H1 (cell line): Measurements from ENCODE around the gene ZNF805. TPM values are rescaled to one million over a fixed set of nuclear protein-coding genes. Genes with fewer than 3 reads are reported as not detected.

Source experiments
- CTCF ChIA-PET: fragments of 300-600 bp; sonication (Branson Sonifier 250); formaldehyde crosslinking; loops from one replicate; lab custom pipeline; 2021; ENCODE audit not compliant: partially characterized antibody; lab: Charles Lee
- POLR2A ChIA-PET: fragments of 300-600 bp; sonication (Branson Sonifier 250); formaldehyde crosslinking; loops from one replicate; lab custom pipeline; 2021; ENCODE audit warnings: inconsistent platforms; ENCODE audit not compliant: partially characterized antibody; lab: Charles Lee
- DNase-seq, 2 experiments: peaks; one replicate each; pipeline versions ENCODE4 v3.0.0 to v3.0.0-alpha.2; 2010 to 2022; ENCODE audit warnings: low spot score in 2 of 2, low read depth in 1 of 2, mixed read lengths in 1 of 2
- FAIRE-seq: peaks from 2 replicates; lab custom pipeline; 2011; peaks lifted over from hg19 to GRCh38; lab: Jason Lieb, UNC
- H2AFZ ChIP-seq: 2 replicates; pipeline ENCODE4 v1.8.1; 2012; ENCODE audit warnings: low read length, inconsistent platforms
- H2AK5ac ChIP-seq: 2 replicates; pipeline ENCODE4 v1.6.1; 2013; ENCODE audit warnings: low read depth, low read length
- H2BK120ac ChIP-seq: replicated peaks from 2 replicates; pipeline ENCODE3; 2013; ENCODE audit warnings: low read depth, low read length, inconsistent platforms
- H2BK12ac ChIP-seq: 2 replicates; pipeline ENCODE4 v1.6.1; 2013; ENCODE audit warnings: low read depth, low read length
- H2BK15ac ChIP-seq: 2 replicates; pipeline ENCODE4 v1.6.1; 2013; ENCODE audit warnings: low read length
- H2BK20ac ChIP-seq: 2 replicates; pipeline ENCODE4 v1.6.1; 2013; ENCODE audit warnings: low read length
- H2BK5ac ChIP-seq: 2 replicates; pipeline ENCODE4 v1.6.1; 2013; ENCODE audit warnings: low read depth, low read length
- H3K14ac ChIP-seq: 2 replicates; pipeline ENCODE4 v1.6.1; 2013; ENCODE audit warnings: inconsistent platforms; ENCODE audit not compliant: insufficient read length
- H3K18ac ChIP-seq: 2 replicates; pipeline ENCODE4 v1.6.1; 2013; ENCODE audit warnings: low read length; ENCODE audit errors: extremely low read depth
- H3K23ac ChIP-seq: 2 replicates; pipeline ENCODE4 v1.6.1; 2013; ENCODE audit warnings: inconsistent platforms; ENCODE audit not compliant: insufficient read length
- H3K23me2 ChIP-seq: 2 replicates; pipeline ENCODE4 v1.6.1; 2013; ENCODE audit warnings: low read depth, low read length
- H3K27ac ChIP-seq: 2 replicates; pipeline ENCODE4 v1.6.1; 2011; ENCODE audit warnings: low read depth, low read length, inconsistent platforms
- H3K27me3 ChIP-seq, 4 experiments: replicated peaks in 1 of 4; 1 replicate in 1 of 4; 2 replicates in 3 of 4; pipeline versions ENCODE4 v1.6.1 to v1.8.1; 2011 to 2013; ENCODE audit warnings: low read length in 3 of 4, mild to moderate bottlenecking in 3 of 4, inconsistent platforms in 2 of 4, mixed read lengths in 2 of 4, moderate library complexity in 1 of 4; ENCODE audit not compliant: control insufficient read depth in 3 of 4, insufficient read depth in 3 of 4; ENCODE audit errors: extremely low read depth in 1 of 4
- H3K36me3 ChIP-seq, 4 experiments: 2 replicates each; pipeline versions ENCODE4 v1.6.1 to v1.8.1; 2011 to 2013; ENCODE audit warnings: mild to moderate bottlenecking in 4 of 4, low read length in 3 of 4, moderate library complexity in 2 of 4, control low read depth in 1 of 4, inconsistent platforms in 1 of 4; ENCODE audit not compliant: insufficient read depth in 4 of 4, control insufficient read depth in 2 of 4
- H3K4ac ChIP-seq: replicated peaks from 2 replicates; pipeline ENCODE3; 2013; ENCODE audit warnings: low read length, low read depth, mixed read lengths, inconsistent platforms; ENCODE audit not compliant: insufficient read length
- H3K4me1 ChIP-seq, 4 experiments: replicated peaks in 1 of 4; 1 replicate in 1 of 4; 2 replicates in 3 of 4; pipeline versions ENCODE4 v1.6.1 to v1.8.1; 2011 to 2013; ENCODE audit warnings: low read length in 3 of 4, inconsistent platforms in 2 of 4, mixed read lengths in 1 of 4; ENCODE audit not compliant: insufficient read depth in 4 of 4, control insufficient read depth in 3 of 4
- H3K4me2 ChIP-seq, 2 experiments: 2 replicates each; pipeline versions ENCODE4 v1.6.1 to v1.8.1; 2011 to 2013; ENCODE audit warnings: low read depth in 2 of 2, low read length in 2 of 2, control low read depth in 1 of 2, inconsistent platforms in 1 of 2, mild to moderate bottlenecking in 1 of 2; ENCODE audit not compliant: insufficient read depth in 1 of 2
- H3K4me3 ChIP-seq, 4 experiments: fragments of 200-600, 300-600 bp in 1 of 4; sonication (generic), shearing (Covaris generic), sonication (Bioruptor Twin) in 1 of 4; 2 replicates each; pipeline versions ENCODE4 v1.5.1 to v1.8.1; 2011 to 2016; ENCODE audit warnings: low read length in 4 of 4, low read depth in 3 of 4, control low read depth in 2 of 4, inconsistent platforms in 2 of 4, mild to moderate bottlenecking in 2 of 4, mixed read lengths in 1 of 4, moderate library complexity in 1 of 4; ENCODE audit not compliant: insufficient read depth in 2 of 4; ENCODE audit errors: extremely low read depth in 1 of 4
- H3K56ac ChIP-seq: replicated peaks from 2 replicates; pipeline ENCODE3; 2013; ENCODE audit warnings: low read depth, mild to moderate bottlenecking, mixed read lengths, low read length, inconsistent platforms; ENCODE audit not compliant: insufficient read length
- H3K79me1 ChIP-seq: 2 replicates; pipeline ENCODE4 v1.6.1; 2013; ENCODE audit warnings: low read depth, low read length, control low read depth
- H3K79me2 ChIP-seq, 2 experiments: 2 replicates each; pipeline versions ENCODE4 v1.6.1 to v1.8.1; 2012 to 2013; ENCODE audit warnings: low read length in 2 of 2, mild to moderate bottlenecking in 2 of 2, inconsistent platforms in 1 of 2; ENCODE audit not compliant: insufficient read depth in 2 of 2, control insufficient read depth in 1 of 2
- H3K9ac ChIP-seq, 4 experiments: replicated peaks in 1 of 4; 1 replicate in 1 of 4; 2 replicates in 3 of 4; pipeline versions ENCODE4 v1.6.1 to v1.8.1; 2011 to 2013; ENCODE audit warnings: low read depth in 3 of 4, low read length in 3 of 4, control low read depth in 2 of 4, mild to moderate bottlenecking in 2 of 4, moderate library complexity in 2 of 4, inconsistent platforms in 1 of 4; ENCODE audit errors: extremely low read depth in 1 of 4
- H3K9me3 ChIP-seq, 2 experiments: 2 replicates each; pipeline versions ENCODE4 v1.6.1 to v1.8.1; 2012 to 2013; ENCODE audit warnings: mild to moderate bottlenecking in 2 of 2, moderate library complexity in 2 of 2, control low read depth in 1 of 2, inconsistent platforms in 1 of 2, low read depth in 1 of 2, low read length in 1 of 2, mixed read lengths in 1 of 2; ENCODE audit not compliant: insufficient read depth in 2 of 2
- H4K20me1 ChIP-seq, 2 experiments: replicated peaks in 1 of 2; 2 replicates each; pipeline versions ENCODE3 to v1.8.1; 2011 to 2013; ENCODE audit warnings: inconsistent platforms in 2 of 2, low read length in 2 of 2, mild to moderate bottlenecking in 1 of 2; ENCODE audit not compliant: insufficient read depth in 2 of 2, control insufficient read depth in 1 of 2
- H4K5ac ChIP-seq: 2 replicates; pipeline ENCODE4 v1.6.1; 2013; ENCODE audit warnings: low read length, low read depth, mixed read lengths, inconsistent platforms; ENCODE audit not compliant: insufficient read length
- H4K8ac ChIP-seq: 2 replicates; pipeline ENCODE4 v1.8.0; 2013; ENCODE audit warnings: mild to moderate bottlenecking, moderate library complexity, low read length, inconsistent platforms; ENCODE audit not compliant: insufficient read depth; ENCODE audit errors: extremely low read depth
- H4K91ac ChIP-seq: replicated peaks from 2 replicates; pipeline ENCODE3; 2013; ENCODE audit warnings: low read length, mixed read lengths, inconsistent platforms; ENCODE audit not compliant: insufficient read length
- ASH2L ChIP-seq: fragments of 200-600, 300-600 bp; sonication (generic); IDR thresholded peaks from one replicate; pipeline ENCODE4 v1.7.1; 2017; ENCODE audit warnings: low read length
- ATF3 ChIP-seq: IDR thresholded peaks from 2 replicates; pipeline ENCODE4 v1.6.1; 2011; ENCODE audit warnings: low read depth, mild to moderate bottlenecking, low read length; ENCODE audit not compliant: insufficient read depth
- BACH1 ChIP-seq: IDR thresholded peaks from 2 replicates; pipeline ENCODE4 v1.6.1; 2012; ENCODE audit warnings: low read length, improper control_type of control experiment
- CBX8 ChIP-seq: fragments of 300-800, 300-1000 bp; sonication (generic); IDR thresholded peaks from 2 replicates; pipeline ENCODE4 v1.7.1; 2016; ENCODE audit warnings: low read depth, low read length, borderline replicate concordance
- CHD1 ChIP-seq: IDR thresholded peaks from 2 replicates; pipeline ENCODE4 v1.6.1; 2012; ENCODE audit warnings: low read depth, low read length, improper control_type of control experiment
- CHD2 ChIP-seq: IDR thresholded peaks from 2 replicates; pipeline ENCODE4 v1.6.1; 2012; ENCODE audit warnings: low read length, improper control_type of control experiment
- CREB1 ChIP-seq: IDR thresholded peaks from 2 replicates; pipeline ENCODE4 v1.6.1; 2012; ENCODE audit warnings: inconsistent platforms
- HDAC6 ChIP-seq: IDR thresholded peaks from one replicate; pipeline ENCODE4 v1.7.1; 2012; ENCODE audit warnings: low read depth, mild to moderate bottlenecking, inconsistent platforms, low read length, moderate library complexity
- MAX ChIP-seq: IDR thresholded peaks from 2 replicates; pipeline ENCODE4 v1.6.1; 2012; ENCODE audit warnings: inconsistent platforms
- SAP30 ChIP-seq: fragments of 300-600 bp; sonication (generic); IDR thresholded peaks from 2 replicates; pipeline ENCODE4 v1.7.1; 2012; ENCODE audit warnings: low read length, moderate library complexity, mild to moderate bottlenecking, inconsistent platforms; ENCODE audit not compliant: insufficient read depth, insufficient replicate concordance
- SUZ12 ChIP-seq: fragments of 200-600 bp; sonication (generic); IDR thresholded peaks from 2 replicates; pipeline ENCODE4 v1.6.1; 2012; ENCODE audit warnings: mild to moderate bottlenecking, inconsistent platforms, low read length, moderate library complexity, mixed read lengths
- TCF12 ChIP-seq: IDR thresholded peaks from 2 replicates; pipeline ENCODE4 v1.6.1; 2011; ENCODE audit warnings: low read depth, mild to moderate bottlenecking, low read length
- USF2 ChIP-seq: IDR thresholded peaks from 2 replicates; pipeline ENCODE4 v1.6.1; 2011; ENCODE audit warnings: low read length, improper control_type of control experiment
- WGBS, 2 experiments: shearing (Covaris generic) in 1 of 2; methylation state at CpG; one replicate each; pipeline versions ENCODE4 v1.1.6 to v1.1.7; 2013 to 2015; ENCODE audit warnings: low lambda C conversion rate in 2 of 2, mixed read lengths in 2 of 2, inconsistent platforms in 1 of 2, low coverage in 1 of 2, missing lambda C conversion rate in 1 of 2; ENCODE audit not compliant: insufficient replicate concordance in 2 of 2, insufficient coverage in 1 of 2, insufficient read length in 1 of 2; ENCODE audit errors: extremely low coverage in 1 of 2, missing lambda C conversion rate in 1 of 2; 5-methylcytosine and 5-hydroxymethylcytosine counted together
- polyA plus RNA-seq, 7 experiments: library from polyadenylated mRNA; depleted of rRNA in 3 of 7; stranded (reverse) in 5 of 7; unstranded in 2 of 7; fragments of >200 nt in 5 of 7; fragments of 200-250 nt in 2 of 7; gene quantifications; 1 replicate in 5 of 7; 2 replicates in 1 of 7; 4 replicates in 1 of 7; pipeline versions ENCODE4 v1.2.1 to v1.2.3, GENCODE V29; 2011 to 2013; ENCODE audit warnings: missing spikeins in 2 of 7, mixed read lengths in 2 of 7
- total RNA-seq: library from RNA; stranded (reverse); fragmentation: NEBNext Ultra II Directional; extraction: Animal tissue kit (Norgen Biotek cat#: 25700); gene quantifications from 2 replicates; pipeline ENCODE4 v1.2.1, GENCODE V29; 2021

Gene ZNF805
- total and polyA plus RNA-seq, 2 of the 8 experiments (the other 6 are each of a cell fraction or from before 2014, with no cell fraction given), result 2.3 to 14.8 TPM

GRCh38 chr19:57271280-57271679, 30.8 kb downstream of the ZNF805 start:
- Histone ChIP-seq H2AK5ac (no peak overlapping the region), H3K4ac (no peak overlapping the region), H4K8ac (no peak overlapping the region), H3K23me2 (no peaks in the 10 kb centered on the region), H3K56ac (no peak overlapping the region), H2BK15ac (no peak overlapping the region), H2BK20ac (no peak overlapping the region), H4K91ac (no peak overlapping the region), H2BK120ac (no peak overlapping the region), H2BK5ac (no peak overlapping the region), H2AFZ (no peak overlapping the region), H3K27ac (no peak overlapping the region), H3K9ac (no peak overlapping the region), H3K4me1 (no peaks in the 10 kb centered on the region), H3K79me2 (no peaks in the 10 kb centered on the region), H3K4me3 (no peak overlapping the region), H2BK12ac (no peak overlapping the region), H3K9me3 (no peaks in the 10 kb centered on the region), H4K5ac (no peak overlapping the region), H3K18ac (no peak overlapping the region), H3K4me2 (no peak overlapping the region), H4K20me1 (no peaks in the 10 kb centered on the region), H3K14ac (no peak overlapping the region), H3K27me3 (no peaks in the 10 kb centered on the region), H3K36me3 (no peaks in the 10 kb centered on the region), H3K23ac (no peak overlapping the region), H3K79me1 (no peaks in the 10 kb centered on the region)
- FAIRE-seq, result no peak
- DNase-seq, result no peak
- 93% methylated on average over 8 of the region's 8 CpGs; no CpG with 5 or more reads in 1 of the 2 experiments for WGBS, 2 experiments
- POLR2A ChIA-PET, result interaction anchor here (0.8 kb wide), 1 partner anchor 10 kb away, joined by 4 read pairs; no protein-coding TSS in a partner anchor
- CTCF ChIA-PET, result interaction anchor here (0.7 to 1.1 kb wide), 2 partner anchors 15 to 33 kb away, joined by 3 to 4 read pairs; no protein-coding TSS in a partner anchor
- TF ChIP-seq SUZ12, result no peak
- no peak for TF ChIP-seq CHD2
- TF ChIP-seq BACH1, result no peak
- TF ChIP-seq HDAC6, result no peak
- TF ChIP-seq ATF3, result no peak
- no peak for TF ChIP-seq SAP30
- TF ChIP-seq USF2, result no peak
- TF ChIP-seq ASH2L, result no peak
- TF ChIP-seq TCF12, result no peak
- TF ChIP-seq CREB1, result no peak
- no peak for TF ChIP-seq CHD1
- TF ChIP-seq CBX8, result no peak
- TF ChIP-seq MAX, result no peak
